ENCODE results near the gene DDR1.
A peak's percentile ranks its signal among the peaks of the same experiment; 100 is the strongest.

The DDR1 gene

DNA sequence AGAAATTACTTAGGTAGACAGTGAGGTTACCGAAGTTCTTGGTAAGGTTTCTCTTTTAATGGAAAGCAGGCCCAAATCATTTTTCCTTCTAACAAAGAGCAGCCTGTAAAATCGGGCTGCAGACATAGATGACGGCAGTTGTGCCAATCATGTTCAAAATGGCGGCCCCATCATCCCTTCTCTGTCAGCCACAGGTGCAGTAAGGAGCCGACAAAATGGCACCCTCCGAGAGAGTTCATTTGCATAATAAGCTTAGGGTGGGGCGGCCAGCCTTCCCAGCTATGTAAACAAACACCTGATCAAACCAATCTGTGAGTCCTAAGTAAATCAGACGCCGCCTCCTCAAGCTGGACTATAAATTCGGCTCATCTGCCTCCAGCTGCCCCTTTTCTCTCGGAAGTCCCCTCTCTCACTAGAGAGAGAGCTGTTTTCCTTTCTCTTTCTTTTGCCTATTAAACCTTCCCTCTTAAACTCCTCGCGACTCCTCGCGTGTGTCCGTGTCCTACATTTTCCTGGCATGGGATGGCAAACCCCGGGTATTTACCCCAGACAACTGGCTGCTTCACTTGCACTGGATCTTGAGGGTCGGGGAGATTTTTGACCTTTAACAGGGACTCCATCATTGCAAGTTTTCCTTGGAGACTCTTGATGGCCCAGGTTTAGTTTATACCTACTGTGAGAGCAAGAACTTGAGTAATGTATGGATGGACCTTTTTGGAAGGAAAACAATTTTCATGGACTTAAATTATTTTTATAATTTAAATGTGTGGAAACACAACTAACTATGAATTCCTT is 8.9 kb upstream of the DDR1 start:
- TF ChIP-seq, protein P1, sequence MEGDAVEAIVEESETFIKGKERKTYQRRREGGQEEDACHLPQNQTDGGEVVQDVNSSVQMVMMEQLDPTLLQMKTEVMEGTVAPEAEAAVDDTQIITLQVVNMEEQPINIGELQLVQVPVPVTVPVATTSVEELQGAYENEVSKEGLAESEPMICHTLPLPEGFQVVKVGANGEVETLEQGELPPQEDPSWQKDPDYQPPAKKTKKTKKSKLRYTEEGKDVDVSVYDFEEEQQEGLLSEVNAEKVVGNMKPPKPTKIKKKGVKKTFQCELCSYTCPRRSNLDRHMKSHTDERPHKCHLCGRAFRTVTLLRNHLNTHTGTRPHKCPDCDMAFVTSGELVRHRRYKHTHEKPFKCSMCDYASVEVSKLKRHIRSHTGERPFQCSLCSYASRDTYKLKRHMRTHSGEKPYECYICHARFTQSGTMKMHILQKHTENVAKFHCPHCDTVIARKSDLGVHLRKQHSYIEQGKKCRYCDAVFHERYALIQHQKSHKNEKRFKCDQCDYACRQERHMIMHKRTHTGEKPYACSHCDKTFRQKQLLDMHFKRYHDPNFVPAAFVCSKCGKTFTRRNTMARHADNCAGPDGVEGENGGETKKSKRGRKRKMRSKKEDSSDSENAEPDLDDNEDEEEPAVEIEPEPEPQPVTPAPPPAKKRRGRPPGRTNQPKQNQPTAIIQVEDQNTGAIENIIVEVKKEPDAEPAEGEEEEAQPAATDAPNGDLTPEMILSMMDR (conservative IDR thresholded peaks at IDR 0.05; ENCODE audit: control insufficient read depth, insufficient read depth, low read depth, low read length), result no peak
- no peak for DNase-seq (ENCODE audit: low read depth)
- no peak overlapping the region for H3K4me3 ChIP-seq (ENCODE audit: control insufficient read depth, low read depth, low read length)

DNA sequence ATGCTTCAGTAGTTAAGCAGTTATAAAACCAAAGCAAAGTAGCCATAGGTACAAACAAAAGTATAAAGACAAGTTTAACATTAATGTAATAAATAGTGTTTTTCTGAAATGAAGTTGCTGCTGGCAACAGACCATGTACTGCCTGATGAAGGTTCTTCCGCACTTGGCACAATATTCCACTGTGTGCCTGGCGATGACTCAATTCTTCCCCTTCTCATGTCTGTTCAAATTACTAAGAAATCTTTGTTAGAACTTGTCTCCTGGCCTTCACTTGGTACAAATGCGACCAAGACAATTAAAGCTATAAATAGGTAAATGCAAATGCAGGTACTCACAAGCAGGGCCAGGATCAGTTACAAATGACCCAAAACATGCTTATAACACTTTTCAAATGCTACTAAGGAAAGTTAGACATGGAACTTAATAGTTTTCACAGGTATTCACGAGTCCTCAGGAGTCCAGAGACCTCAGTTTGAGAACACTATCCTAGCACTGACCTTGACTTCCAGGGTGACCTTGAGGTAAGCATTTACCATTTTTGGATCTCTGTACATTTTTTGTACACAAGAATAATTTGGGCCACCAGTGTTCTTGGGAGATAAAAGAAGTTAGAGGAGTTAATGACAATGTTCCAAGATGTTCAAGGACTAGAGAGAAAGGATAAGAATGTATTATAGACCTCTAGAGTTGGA is 8.1 kb upstream of the DDR1 start:
- no peak overlapping the region for H3K4me3 ChIP-seq (ENCODE audit: control insufficient read depth, low read depth, low read length)
- peak; percentile 83 for DNase-seq (ENCODE audit: low read depth)
- TF ChIP-seq, protein P1 (conservative IDR thresholded peaks at IDR 0.05; ENCODE audit: control insufficient read depth, insufficient read depth, low read depth, low read length), result no peak

- peak; percentile 89 for DNase-seq (ENCODE audit: low read depth)
- H3K4me3 ChIP-seq (ENCODE audit: control insufficient read depth, low read depth, low read length), result peak overlapping the region; percentile 40
- TF ChIP-seq, protein P1 (conservative IDR thresholded peaks at IDR 0.05; ENCODE audit: control insufficient read depth, insufficient read depth, low read depth, low read length), result peak; percentile 93
Measured at GRCh38 chr6:30877419-30878262, 6.7 kb upstream of the DDR1 start.

DNA sequence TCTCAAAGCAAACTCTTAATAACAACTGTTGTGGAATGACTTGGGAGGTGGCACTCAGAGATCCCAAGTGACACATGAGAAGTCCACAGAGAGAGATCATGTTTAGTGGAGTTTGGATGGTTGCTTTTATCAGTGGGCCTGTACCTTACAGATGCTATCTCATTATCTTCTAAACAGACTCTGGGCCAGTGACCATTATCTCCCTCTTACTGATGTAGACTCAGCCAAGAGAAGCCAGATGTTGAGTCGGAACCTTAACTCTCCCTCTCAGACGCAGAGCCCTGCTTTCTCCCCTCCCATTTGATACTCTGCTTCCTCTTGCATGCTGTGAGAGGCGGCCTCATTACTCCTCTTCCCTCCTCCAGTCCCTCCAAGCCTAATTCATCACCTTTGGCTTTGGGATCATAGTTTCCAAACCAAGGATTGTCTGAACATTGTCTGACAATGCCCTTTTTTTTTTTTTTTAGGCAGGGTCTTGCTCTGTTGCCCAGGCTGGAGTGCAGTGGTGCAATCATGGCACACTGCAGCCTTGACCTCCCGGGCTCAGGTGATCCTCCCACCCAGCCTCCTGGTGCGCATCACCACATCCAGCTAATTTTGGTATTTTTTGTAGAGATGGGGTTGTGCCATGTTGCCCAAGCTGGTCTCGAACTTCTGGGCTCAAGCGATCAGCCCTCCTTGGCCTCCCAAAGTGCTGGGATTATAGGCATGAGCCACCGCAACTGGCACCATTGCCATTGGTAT is 4.5 kb upstream of the DDR1 start:
- H3K4me3 ChIP-seq (ENCODE audit: control insufficient read depth, low read depth, low read length), result no peak overlapping the region
- no peak for DNase-seq (ENCODE audit: low read depth)
- TF ChIP-seq, protein P1 (conservative IDR thresholded peaks at IDR 0.05; ENCODE audit: control insufficient read depth, insufficient read depth, low read depth, low read length), result no peak

DNA sequence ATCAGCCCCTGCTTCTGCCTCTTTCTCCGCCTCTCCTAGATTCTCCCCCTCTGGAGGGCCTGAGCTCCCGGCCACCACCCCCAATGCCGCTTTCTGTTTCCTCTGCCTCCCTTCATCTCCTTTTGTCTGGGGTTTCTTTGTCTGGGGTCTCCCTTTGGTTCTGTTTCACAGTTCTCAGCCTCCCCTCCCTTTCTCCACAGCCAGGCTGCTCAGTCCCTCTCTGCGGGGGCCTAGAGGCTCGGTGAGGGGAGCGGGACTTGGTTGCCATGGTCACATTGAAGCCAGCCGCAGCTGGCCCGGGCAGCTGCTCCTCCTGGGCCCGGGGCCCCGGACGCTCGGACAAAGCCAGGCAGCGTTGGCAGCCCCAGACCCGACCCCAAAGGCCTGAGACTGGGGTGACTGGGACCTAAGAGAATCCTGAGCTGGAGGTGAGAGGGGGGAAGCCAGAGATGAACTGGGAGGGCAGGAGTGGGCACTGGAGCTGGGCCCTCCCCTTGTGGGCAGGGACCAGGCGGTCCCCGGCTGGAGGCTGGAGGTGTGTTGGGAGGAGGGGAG is 3.5 kb upstream of the DDR1 start:
- TF ChIP-seq, protein P1 (conservative IDR thresholded peaks at IDR 0.05; ENCODE audit: control insufficient read depth, insufficient read depth, low read depth, low read length), result no peak
- H3K4me3 ChIP-seq (ENCODE audit: control insufficient read depth, low read depth, low read length), result no peak overlapping the region
- DNase-seq (ENCODE audit: low read depth), result no peak
